Activated CD8-positive, alpha-beta memory T cell treated with anti-CD3 and anti-CD28 coated beads, Interleukin-2, amount 50 U/mL, for 48 hours (primary cell): ENCODE data around the gene ALS2.
"Not testable (repeated sequence)": the region's sequence is repeated elsewhere in the genome, so short reads cannot be mapped to it uniquely, and the experiment has no call there.

ENCODE experiments used
- DNase-seq: peaks from one replicate; pipeline ENCODE4 v3.0.0-alpha.2; 2020

ALS2 gene

DNA sequence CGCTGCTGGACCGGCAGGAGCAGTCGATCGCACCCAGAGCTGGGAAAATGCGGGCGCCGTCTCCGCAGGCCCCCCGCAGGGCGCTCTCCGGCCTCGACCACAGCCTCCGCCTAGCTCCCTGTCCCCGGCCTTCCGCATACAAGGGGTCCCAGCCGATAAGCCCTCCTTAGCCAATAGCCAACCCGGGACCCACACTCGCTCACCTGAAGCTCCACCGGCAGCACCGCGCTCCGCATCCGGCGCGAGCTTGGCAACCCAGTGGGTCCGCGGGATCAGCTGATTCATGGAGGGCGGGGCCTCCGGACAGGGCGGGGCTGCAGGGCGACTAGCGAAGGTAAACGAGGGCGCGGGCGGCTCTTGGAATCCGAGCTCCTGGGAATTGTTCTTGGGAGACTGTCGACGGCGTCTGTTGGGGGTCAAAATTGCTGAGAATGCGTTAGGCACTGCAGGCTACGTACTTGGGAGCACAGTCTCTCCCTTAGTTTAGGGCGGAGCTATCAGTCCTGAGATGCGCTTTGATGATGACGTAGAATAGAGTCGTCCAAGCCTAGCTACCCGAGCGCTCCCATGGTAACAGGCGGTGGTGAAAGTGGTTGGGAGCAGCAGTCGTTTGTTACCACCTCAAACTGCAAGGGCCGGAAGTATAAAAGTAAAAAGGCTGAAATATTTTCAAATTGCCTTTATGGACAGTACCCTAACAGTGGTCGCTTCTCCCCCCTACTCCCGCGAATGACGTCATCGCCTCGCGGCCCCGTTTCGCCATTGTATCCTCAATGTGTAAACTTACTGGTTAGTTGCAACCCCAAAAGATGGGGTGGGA is at the start of gene ALS2:
Gene ALS2, minus strand, starts transcription at position 260 of the 820 bp plus-strand sequence. CDS start 12,048 bp downstream, outside the sequence.
- DNase-seq, result peak; percentile 96

DNA sequence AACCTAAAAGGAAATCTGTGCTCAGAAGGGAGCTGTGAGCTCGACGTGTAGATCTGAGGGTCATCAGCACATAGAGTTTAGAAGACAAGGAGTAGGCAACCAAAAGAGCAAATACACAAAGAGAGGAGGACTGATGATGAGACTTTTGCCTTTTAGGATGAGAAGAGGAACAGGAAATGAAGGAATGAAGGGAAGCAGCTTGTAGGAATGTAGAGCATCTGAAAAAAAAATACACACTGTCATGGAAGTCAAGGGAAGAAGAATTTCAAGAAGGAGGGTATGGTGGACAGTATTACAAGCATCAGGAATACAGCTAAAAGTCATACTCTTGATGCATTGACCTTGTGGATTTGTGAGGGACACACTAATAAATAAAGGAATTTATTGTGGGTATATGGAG is 47.5 kb upstream of the ALS2 start:
- DNase-seq, result no peak

DNA sequence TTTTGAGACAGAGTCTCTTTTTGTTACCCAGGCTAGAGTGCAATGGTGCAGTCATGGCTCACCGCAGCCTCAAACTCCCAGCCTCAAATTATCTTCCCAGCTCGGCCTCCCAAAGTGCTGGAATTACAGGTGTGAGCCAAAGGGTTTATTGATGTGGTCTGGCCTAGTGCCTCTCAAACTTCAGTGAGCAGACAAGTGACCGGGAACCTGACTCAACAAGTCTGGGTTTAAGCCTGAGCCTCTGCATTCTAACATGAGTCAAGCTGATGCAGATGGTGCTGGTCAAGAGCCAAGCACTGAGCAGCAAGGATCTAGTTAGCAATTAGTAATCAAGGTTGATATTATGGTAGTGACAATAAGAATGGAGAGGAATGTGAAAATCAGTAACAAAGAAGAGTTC is 46.9 kb upstream of the ALS2 start:
- DNase-seq, result no peak

DNA sequence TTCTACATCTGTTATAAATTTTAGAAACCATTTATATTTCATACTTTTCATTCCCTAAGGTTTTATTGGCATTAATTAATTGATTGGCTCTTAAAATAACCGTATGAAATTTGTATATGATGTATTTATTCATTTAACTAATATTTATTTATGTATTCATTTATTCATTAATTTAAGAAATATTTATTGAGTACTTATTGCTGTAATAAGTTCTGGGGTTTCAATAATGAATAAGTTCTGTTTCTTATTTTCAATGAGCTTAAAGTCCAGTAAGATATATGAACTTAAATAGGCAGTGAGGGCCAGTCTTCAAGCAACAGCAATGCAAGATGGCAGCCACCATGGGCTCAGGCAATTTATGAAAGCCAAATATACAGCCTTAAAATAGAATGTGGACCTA is 43.5 kb upstream of the ALS2 start:
- no peak for DNase-seq

DNA sequence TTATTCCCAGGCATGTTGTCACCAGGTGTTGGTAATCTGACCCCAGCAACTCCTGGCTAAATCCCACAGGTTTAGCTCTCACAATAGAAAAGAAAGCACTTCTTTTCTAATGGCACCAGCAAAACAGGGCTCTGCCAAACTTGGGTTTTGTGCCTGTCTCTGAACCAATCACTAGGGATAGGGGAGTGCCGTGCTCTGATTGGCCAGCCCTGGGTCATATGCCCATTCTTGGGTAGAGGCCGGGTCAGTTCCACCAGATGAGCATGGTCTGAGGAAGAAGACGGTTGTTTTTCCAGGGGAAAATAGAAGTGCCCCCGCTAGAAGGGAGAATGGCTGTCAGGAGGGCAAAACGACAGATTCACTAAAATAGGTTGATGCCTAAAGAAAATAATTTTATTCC is 40.3 kb upstream of the ALS2 start:
- no peak for DNase-seq

DNA sequence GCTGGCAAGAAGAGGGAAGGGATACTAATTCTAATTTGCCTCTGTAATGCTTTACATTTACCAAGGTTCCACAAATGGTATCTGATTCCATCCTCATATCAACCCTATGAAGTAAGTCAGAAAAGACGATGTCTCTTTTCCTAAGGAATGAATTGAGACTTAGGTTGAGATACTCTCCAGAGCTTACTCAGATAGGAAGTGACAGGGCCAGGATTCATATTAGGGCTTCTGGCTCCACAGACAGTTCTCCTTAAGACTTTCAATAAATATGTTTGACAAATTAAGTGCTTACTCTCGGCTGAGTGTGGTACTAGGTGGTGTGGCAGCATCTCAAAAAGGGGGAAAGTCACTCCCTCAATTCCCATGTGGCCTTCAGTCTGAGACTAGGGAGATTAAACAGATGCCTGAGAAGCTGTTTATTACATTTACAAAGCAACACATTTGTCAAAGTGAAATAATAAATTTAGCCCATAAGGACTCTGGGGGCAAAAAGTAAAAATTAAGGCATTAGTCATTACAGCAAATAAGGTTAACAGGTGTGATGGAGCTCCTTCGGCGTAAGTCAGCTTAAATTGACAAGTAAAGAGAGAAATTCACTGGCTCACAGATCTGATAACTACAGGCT is 39.8 kb upstream of the ALS2 start:
- no peak for DNase-seq

DNA sequence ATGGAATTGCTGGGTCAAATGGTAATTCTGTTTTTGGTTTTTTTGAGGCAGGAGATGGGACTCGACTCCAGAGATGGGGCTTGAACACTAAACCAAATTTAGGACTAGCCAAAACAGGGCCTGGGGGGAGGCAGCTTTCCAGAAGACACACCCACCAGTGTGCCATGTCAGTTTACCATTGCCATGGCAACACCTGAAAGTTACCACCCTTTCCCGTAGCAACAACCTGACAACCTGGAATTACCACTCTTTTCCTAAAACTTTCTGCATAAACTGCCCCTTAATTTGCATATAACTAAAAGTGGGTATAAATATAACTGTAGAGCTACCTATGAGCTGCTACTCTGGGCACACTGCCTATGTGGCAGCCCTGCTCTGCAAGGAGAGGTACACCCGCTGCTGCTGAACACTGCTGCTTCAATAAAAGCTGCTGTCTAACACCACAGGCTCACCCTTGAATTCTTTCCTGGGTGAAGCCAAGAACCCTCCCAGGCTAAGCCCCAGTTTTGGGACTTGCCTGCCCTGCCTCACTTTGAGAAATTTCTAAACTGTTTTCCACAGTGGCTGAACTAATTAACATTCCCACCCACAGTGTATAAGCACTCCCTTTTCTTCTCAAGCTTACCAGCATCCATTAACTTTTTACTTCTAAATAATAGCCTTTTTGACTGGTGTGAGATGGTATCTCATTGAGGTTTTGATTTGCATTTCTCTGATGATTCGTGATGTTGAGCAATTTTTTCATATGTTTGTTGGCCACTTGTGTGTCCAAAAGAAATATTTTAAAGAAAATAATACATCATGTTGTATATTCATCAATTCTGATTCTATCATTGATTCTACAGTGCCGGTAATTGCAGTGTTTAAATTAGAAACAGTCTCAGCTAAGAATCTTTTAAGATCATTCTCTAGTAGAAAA is 36.2 kb upstream of the ALS2 start:
- no peak for DNase-seq

DNA sequence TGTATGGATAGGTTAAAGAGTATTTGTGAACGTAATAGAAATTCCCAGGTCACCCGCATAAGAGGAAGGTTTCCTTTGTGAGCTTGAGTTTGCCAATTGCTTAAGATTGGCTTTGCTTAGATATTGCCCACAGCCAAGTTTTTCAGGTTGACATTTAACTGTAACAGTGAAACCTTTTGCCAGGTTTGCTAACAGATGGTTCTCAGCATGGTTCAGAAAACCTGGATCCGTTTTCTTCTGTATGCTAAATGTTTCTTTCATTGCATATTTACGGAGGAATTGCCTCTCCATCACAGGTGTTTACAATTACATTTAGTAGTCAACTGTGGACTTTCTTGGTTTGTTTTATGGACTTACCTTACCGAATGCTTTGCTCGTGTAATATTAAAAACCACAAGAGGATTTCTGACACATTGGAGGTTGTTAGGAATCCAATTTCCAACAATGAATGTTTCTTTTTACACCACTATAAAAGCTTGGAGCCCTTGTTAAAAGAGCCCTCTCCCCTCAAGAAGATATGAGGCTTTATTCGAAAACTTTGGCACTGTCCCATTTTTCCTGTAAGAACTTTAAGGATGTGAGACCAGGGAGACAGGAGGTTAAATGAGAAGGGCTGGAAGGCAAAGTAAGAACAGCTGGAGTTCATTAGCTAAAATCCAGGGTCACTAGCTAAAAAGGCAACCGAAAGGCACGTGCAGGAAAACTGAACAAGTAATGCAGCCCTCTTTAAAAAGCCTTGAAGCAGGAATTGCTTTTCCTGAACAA is 33.4 kb upstream of the ALS2 start:
- DNase-seq, result no peak

DNA sequence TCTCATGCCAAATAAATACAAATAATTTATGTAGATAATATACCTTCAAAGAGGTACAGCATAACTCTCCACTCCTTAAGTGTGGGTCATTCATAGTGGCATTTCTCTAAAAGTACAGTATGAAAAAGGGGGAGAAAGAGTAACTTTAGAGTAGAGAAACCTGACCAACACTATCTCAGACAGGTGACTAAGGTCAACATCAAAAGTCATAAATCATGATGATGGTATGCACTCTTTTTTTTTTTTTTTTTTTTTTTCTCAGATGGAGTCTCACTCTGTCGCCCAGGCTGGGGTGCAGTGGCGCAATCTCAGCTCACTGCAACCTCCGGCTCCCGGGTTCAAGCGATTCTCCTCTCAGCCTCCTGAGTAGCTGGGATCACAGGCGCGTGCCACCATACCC is 29.9 kb upstream of the ALS2 start:
- not testable (repeated sequence) for DNase-seq

DNA sequence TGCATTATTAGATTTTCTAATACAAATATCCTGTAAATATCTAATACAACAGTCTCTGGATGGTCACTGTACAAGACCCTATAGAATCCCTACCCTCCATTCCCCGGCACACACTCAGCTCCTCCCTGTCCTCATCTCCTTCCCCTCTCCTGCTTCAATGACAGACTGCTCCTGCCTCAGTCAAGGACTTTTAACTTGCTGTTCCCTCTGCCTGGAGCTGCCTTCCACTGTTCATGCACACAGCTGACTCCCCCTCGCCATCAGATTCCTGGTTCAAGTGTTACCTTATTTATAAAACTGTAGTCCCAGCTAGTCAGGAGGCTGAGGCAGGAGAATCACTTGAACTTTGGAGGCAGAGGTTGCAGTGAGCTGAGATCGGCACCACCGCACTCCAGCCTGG is 28.9 kb upstream of the ALS2 start:
- DNase-seq, result no peak

DNA sequence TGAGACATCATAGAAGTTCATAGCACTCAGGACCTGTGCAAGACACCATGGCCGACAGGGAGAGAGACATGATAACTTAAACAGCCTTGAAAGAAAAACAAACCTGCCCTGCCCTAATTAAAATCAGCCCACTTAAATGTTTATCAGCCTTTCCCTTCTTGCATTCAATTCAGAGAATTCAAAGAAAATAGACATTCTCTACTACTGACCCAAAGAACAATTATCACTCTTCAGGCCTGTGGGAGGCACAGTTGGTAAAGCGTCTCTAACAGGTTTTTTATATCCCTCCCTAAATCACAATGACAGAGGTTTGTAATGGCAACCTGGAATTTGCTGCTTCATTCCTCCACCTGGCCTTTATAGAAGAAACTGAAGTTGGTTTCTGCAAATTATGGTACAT is 27.3 kb upstream of the ALS2 start:
- no peak for DNase-seq

DNA sequence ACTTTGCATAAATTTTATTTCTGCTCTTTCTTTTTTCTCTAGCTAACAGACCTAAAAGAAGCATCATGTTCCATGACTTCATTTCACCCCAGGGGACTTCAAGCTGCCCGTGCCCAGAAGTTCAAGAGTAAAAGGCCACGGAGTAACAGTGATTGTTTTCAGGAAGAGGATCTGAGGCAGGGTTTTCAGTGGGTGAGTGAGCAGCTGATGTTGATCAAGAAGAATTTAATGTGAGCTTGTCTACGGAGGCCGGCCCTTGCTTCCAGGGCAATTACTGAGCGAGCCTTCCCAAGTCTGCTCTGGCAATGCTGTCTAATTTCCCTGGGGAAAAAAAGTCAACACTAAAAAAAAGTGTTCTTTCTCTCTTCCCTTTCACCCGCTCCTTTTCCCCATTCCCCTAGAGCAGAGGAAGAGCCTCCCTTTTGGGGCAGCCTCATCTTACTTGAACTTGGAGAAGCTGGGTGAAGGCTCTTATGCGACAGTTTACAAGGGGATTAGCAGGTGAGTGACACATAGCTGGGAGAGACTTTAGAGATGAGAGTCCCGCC is 26.8 kb upstream of the ALS2 start:
- DNase-seq, result no peak

DNA sequence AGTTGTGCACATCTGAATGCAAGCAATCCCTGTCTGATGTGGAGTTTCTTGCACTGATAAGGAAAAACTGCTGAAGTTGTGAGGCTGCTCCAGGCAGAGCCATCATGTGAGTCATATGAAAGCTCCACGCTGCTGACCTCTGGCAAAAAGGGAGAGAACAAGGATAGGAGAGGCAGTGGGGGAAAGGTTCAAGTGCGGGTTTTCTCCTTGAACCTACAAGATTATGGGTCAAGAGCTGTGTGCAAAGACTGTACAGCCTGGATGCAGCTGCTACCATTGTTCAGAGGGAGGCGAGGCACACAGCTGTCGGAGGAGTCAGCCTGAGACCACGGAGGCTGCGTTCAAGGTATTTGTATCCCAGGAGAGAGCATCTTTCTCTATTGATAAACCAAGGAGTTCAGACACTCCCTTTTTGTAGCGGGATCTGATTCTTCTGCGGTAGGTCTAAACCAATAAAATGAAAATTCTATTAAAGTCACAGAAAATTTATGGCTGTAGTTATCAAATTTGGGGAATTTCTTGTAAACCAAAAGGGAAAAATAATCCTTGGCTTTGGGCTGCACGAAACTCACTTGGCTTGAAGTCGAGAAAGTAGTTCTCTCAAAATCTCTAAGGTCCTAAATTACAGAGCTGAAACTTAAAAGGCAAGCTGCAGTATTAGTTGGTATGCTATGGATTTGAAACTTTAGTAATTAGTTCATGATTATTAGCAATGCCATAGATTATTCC is 25.9 kb upstream of the ALS2 start, which contains the start of gene CDK15:
Gene CDK15, plus strand, starts transcription at position 96 of the 729 bp plus-strand sequence. Its CDS starts 128 bp downstream, at position 224.
- DNase-seq, result no peak

DNA sequence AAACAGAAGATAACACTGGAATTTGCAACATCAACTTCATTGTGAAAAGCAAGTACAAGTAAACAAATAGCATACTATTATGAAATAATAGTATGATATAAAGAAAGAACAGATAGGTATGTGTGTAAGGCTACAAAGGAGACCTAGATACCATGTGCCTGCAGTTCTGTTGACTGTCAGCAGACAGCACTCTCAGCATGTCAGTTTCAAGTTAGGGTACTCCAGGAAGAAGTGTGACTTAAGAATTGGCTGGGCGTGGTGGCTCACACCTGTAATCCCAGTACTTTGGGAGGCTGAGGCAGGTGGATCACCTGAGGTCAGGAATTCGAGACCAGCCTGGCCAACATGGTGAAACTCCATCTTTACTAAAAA is 18.2 kb upstream of the ALS2 start:
- not testable (repeated sequence) for DNase-seq

DNA sequence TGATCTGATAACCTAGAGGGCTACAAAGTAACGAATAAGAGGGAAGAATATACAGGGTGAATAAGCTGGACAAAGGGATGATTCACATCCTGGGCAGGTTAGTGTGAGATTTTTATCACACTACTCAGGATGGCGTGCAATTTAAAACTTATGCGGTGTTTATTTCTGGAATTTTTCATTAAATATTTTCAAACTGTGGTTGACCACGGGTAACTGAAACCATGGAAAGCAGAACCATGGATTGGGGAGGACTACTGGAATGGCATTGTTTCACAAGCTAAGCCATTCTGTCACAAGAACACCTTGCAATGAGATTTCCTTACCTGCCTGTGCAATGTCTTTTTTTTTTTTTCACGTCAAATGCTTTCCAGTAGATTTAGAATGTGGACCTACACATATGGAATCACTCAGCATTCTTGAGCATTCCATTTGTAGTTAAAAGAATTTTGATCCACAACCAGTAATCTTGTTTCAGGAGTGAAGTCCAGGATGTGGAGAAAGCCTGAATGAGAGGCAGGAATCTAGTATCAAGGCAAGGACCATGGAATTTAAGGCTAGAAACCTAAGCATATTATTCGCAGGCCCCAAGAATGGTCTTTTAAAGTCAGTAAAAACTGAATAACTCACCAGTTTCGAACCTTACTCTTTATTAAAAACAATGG is 17.6 kb upstream of the ALS2 start:
- DNase-seq, result no peak

DNA sequence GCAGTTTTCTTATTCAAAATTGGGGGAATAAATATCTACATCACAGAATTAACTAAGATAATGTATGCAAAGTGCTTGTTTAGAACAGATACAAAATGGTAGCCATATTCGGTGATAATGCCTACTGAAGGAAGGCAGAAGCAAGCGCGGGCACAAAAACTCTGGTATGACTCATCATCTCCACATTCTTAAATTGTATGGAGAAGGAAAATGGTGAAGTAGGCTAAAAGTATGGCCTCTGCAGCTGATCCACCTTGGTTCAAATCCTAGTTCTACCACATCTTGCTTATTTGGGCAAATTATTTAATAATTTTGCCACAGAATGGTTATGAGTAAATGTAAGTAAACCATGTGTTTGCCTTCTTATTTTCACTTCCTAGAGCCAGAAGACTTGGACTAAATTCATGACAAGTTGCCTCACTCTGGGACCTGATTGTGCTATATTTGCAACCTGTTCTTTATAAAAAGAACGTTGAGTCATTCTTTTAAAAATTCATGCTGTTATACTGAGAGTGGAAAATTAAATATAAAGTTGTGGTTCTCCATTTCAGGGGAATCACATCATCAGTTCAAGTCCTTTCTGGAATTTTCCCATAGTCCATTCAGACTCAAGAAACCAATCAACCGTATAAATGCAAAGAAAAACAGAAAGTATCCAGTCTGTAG is 16.6 kb upstream of the ALS2 start:
- DNase-seq, result no peak

DNA sequence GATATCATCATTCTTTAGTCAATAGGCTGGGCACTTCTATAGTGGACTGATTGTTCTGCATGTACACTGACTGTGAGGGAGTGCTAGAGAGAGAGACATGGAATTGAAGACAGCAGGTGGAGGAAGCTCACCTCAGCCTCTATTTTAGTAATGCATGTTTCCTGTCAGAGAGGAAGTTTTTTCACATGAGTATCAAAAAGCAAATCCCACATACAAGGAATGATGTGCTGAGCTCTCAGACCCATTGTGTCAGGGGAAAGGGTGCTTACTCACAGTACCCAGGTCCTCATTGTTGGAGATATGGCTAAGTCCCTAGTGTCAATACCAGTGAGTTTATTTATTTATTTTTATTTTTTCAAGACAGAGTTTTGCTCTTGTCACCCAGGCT is 15.7 kb upstream of the ALS2 start:
- DNase-seq, result no peak

DNA sequence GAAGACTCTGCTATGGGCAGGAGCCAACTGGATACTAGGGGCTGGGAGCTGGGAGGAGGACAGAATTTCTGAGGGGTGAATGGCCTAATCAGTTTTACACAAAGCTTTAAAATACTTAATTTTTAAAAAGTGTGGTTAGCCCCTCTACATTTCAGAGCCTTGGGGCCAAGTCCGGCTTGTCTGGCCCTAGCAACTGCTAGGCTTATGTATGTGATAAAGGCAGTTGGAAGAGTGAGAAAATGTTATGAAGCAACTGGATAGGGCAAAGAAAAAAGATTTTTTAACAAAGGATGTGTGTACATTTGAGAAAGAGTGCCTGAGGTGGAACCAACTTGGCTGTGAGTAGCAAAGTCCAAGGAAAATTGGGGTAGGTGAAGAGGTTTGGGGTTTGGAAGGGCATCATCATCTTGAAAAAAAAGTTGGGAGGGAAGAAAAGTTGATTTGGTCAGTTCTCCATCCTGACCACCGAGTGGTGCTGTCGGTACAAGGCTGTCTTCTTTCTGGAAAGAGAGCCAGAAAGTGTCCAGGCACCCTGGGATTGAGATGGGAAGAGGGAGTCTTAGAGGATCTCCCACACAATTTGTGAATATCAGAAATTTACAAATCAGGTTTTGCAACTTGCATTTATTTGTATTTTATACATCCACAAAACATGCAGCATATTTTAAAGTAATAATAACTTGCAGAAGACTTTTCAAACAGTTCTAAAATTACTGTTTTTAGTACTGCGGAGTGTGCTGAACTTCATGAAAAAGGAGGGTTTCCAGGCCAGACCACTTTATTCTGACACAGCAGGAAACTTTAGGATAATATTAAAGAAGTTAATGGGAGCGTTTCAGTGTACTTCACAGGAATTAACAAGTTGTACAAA is 15.1 kb upstream of the ALS2 start:
- DNase-seq, result no peak

DNA sequence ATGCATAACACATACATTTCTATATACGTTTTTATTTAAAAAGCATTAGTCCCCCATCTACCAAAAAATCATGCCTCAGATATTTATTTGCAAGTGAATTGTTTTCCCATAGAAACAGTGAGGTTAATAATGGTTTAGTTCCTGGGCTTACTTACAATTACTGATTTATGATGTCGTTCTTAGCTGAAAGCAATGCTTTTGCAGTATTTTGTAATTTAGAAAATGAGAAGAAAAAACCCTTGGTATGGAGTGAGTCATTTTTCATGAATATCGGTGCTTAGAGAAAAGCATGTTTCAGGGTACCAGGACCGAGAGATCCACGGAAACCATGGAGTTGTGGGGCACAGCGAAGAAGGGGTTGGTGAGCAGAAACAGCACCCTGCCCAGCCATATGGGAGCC is 13.6 kb upstream of the ALS2 start:
- DNase-seq, result no peak

DNA sequence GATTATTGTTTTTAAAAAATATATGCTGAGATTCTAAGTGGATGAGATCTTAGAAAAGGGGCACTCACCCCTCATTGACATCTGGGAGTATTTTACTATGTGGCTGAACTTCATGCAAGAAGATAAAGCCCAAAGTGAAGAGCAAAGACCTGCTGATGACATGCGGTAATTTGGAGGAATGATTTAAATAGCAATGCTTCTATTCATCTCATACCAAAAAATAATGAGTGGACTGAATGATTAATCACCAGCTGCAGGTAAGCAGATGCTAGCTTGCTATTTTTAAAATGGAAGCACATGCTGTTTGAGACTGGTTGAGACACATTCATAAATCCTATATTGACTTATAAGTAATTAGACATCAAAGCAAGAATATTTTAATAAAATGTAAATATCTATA is 12.9 kb upstream of the ALS2 start:
- no peak for DNase-seq
